ENCODE data around the gene LEFTY1. TPM values are rescaled to one million over a fixed set of nuclear protein-coding genes. Genes with fewer than 3 reads are reported as not detected.

The LEFTY1 gene
- total and polyA plus RNA-seq, 2 donors (not counting 1 experiment from before 2014, with no cell fraction given), result not detected

DNA sequence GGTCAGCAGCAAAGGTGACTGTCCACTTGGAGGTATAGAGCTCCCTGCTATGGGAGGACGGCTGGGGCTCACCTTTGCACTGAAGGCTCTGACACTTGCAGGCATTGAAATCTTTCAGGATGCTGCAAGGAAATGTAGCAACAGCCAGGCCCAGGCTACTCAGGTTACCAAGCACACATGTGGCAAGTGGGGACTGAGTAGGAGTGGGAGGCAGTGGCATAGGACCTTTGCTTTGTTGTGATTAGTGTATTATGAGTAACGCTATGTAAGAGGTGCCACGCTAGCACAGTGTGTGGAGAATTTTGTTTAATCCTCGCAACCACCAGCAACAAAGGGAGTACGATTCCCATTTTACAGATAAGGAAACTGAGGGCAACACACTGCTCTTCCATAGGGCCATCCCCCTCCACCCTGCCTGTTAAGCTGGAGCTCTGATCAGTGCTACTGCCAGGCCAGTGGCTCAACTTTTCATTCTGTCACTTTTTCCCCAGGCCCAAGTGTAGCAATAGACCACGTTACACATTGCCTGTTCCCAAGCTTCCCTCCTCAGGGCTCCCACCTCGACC is 28.0 kb downstream of the LEFTY1 start:
- DNase-seq (ENCODE audit: low read depth in 2 of 2), result no peak
- no peak overlapping the region for H3K4me2 ChIP-seq (ENCODE audit: extremely low read depth, insufficient read depth, low read length)

DNA sequence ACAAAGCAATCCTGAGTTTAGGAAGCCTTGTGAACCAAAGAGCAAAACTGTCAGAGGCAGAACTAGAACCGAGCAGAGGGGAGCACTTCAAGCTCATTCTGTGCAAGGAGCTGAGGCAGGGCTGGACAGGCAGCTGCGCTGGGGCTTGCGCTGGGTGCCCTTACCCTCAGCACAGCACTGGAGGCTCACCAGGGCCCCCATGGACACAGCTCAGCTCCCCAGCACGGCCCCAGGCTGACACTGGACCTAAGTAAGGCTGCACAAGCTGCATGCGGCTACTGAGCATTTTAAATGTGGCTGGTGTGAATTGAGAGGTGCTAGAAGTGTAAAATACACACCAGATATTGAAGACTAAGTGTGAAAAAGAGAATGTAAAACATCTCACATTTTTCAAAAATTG is 28.8 kb downstream of the LEFTY1 start:
- H3K27me3 ChIP-seq (ENCODE audit: control insufficient read depth, insufficient read depth, low read length), result no peaks in the 10 kb centered on the region
- no peak overlapping the region for H2AFZ ChIP-seq (ENCODE audit: low read length)
- no peaks in the 10 kb centered on the region for H3K9me3 ChIP-seq (ENCODE audit: control insufficient read depth, insufficient read depth, low read depth, low read length)
- H3K79me2 ChIP-seq (ENCODE audit: control insufficient read depth, insufficient read depth, low read length), result no peaks in the 10 kb centered on the region
- no peak overlapping the region for H3K27ac ChIP-seq (ENCODE audit: insufficient read depth, low read length)
- TF ChIP-seq CTCF (conservative IDR thresholded peaks at IDR 0.05 in 1 of 2, IDR thresholded peaks at IDR 0.05 in 1 of 2; ENCODE audit: low read depth in 1 of 2, low read length in 2 of 2) (no peak), EZH2 (IDR thresholded peaks at IDR 0.05; ENCODE audit: low read length, missing control alignments) (no peak)
- DNase-seq (ENCODE audit: low read depth in 2 of 2), result no peak
- no peak overlapping the region for H3K4me2 ChIP-seq (ENCODE audit: extremely low read depth, insufficient read depth, low read length)
- no peaks in the 10 kb centered on the region for H4K20me1 ChIP-seq (ENCODE audit: control insufficient read depth, extremely low read depth, insufficient read depth, low read length)
- H3K36me3 ChIP-seq (ENCODE audit: control insufficient read depth, insufficient read depth, low read length), result peaks cover 19% of the 10 kb centered on the region
- no peak overlapping the region for H3K4me3 ChIP-seq (replicated peaks in 1 of 4; ENCODE audit: control extremely low read depth in 1 of 4, insufficient read depth in 1 of 4, low read depth in 3 of 4, low read length in 4 of 4)
- no peak overlapping the region for H3K9ac ChIP-seq (ENCODE audit: insufficient read depth, low read length)
- H3K4me1 ChIP-seq (ENCODE audit: control insufficient read depth, extremely low read depth, insufficient read depth, low read length), result peaks cover 4% of the 10 kb centered on the region

More for the DNA sequence above, 28.0 kb downstream of the LEFTY1 start:
- peaks cover 7% of the 10 kb centered on the region for H3K4me1 ChIP-seq (ENCODE audit: control insufficient read depth, extremely low read depth, insufficient read depth, low read length)
- H3K4me3 ChIP-seq (replicated peaks in 1 of 4; ENCODE audit: control extremely low read depth in 1 of 4, insufficient read depth in 1 of 4, low read depth in 3 of 4, low read length in 4 of 4), result no peak overlapping the region
- TF ChIP-seq CTCF (conservative IDR thresholded peaks at IDR 0.05 in 1 of 2, IDR thresholded peaks at IDR 0.05 in 1 of 2; ENCODE audit: low read depth in 1 of 2, low read length in 2 of 2), result no peak
- no peaks in the 10 kb centered on the region for H4K20me1 ChIP-seq (ENCODE audit: control insufficient read depth, extremely low read depth, insufficient read depth, low read length)
- H3K9me3 ChIP-seq (ENCODE audit: control insufficient read depth, insufficient read depth, low read depth, low read length), result no peaks in the 10 kb centered on the region
- H3K27ac ChIP-seq (ENCODE audit: insufficient read depth, low read length), result no peak overlapping the region
- no peak overlapping the region for H3K9ac ChIP-seq (ENCODE audit: insufficient read depth, low read length)
- no peak overlapping the region for H2AFZ ChIP-seq (ENCODE audit: low read length)
- peaks cover 23% of the 10 kb centered on the region for H3K36me3 ChIP-seq (ENCODE audit: control insufficient read depth, insufficient read depth, low read length)
- no peaks in the 10 kb centered on the region for H3K27me3 ChIP-seq (ENCODE audit: control insufficient read depth, insufficient read depth, low read length)
- no peaks in the 10 kb centered on the region for H3K79me2 ChIP-seq (ENCODE audit: control insufficient read depth, insufficient read depth, low read length)

DNA sequence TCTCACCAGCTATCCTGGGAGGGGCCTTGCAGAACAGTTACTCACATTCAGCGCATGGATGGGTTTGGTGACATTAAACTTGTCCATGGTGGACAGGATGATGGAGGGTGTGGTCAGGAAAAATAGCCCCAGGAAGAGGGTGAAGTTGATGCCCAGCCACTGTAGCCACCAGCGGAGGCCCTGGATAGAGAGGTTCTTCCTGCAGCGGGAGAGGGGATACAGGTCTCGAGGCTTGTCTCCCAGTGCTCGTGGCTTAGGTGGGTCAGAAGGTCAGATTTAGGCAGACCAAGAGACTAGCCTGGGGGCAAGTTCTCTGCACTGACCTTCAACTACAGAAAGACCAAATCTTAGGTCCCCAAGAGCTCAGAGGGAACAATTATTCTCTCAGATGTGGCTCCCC is 29.8 kb downstream of the LEFTY1 start:
- Histone ChIP-seq H3K4me2 (ENCODE audit: extremely low read depth, insufficient read depth, low read length) (no peak overlapping the region), H2AFZ (ENCODE audit: low read length) (no peak overlapping the region), H3K27ac (ENCODE audit: insufficient read depth, low read length) (no peak overlapping the region), H3K4me3 (replicated peaks in 1 of 4; ENCODE audit: control extremely low read depth in 1 of 4, insufficient read depth in 1 of 4, low read depth in 3 of 4, low read length in 4 of 4) (no peak overlapping the region), H3K9ac (ENCODE audit: insufficient read depth, low read length) (no peak overlapping the region), H4K20me1 (ENCODE audit: control insufficient read depth, extremely low read depth, insufficient read depth, low read length) (no peaks in the 10 kb centered on the region), H3K9me3 (ENCODE audit: control insufficient read depth, insufficient read depth, low read depth, low read length) (no peaks in the 10 kb centered on the region), H3K36me3 (ENCODE audit: control insufficient read depth, insufficient read depth, low read length) (peaks cover 19% of the 10 kb centered on the region), H3K79me2 (ENCODE audit: control insufficient read depth, insufficient read depth, low read length) (no peaks in the 10 kb centered on the region), H3K4me1 (ENCODE audit: control insufficient read depth, extremely low read depth, insufficient read depth, low read length) (peaks cover 3% of the 10 kb centered on the region), H3K27me3 (ENCODE audit: control insufficient read depth, insufficient read depth, low read length) (no peaks in the 10 kb centered on the region)
- DNase-seq (ENCODE audit: low read depth in 2 of 2), result no peak
- TF ChIP-seq EZH2 (IDR thresholded peaks at IDR 0.05; ENCODE audit: low read length, missing control alignments), result no peak
- TF ChIP-seq CTCF (conservative IDR thresholded peaks at IDR 0.05 in 1 of 2, IDR thresholded peaks at IDR 0.05 in 1 of 2; ENCODE audit: low read depth in 1 of 2, low read length in 2 of 2), result no peak
